HT-29 (cell line): ENCODE data around the gene NKX2-1. TPM values are rescaled to one million over a fixed set of nuclear protein-coding genes. Genes with fewer than 3 reads are reported as not detected.
A peak's percentile ranks its signal among the peaks of the same experiment; 100 is the strongest.
"Not testable (repeated sequence)": the region's sequence is repeated elsewhere in the genome, so short reads cannot be mapped to it uniquely, and the experiment has no call there.

Experiments used
- DNase-seq: peaks from one replicate; pipeline ENCODE4 v3.0.0-alpha.2; 2015; ENCODE audit warnings: low spot score
- total RNA-seq: library from RNA; depleted of rRNA; stranded (reverse); fragments of >200 nt; shearing (Covaris generic); gene quantifications from 2 replicates; pipeline ENCODE4 v1.2.3, GENCODE V29; 2014; rRNA removed

Gene NKX2-1
- total RNA-seq = not detected in 2 replicates

GRCh38 chr14:36519431-36520321 is at the start of gene NKX2-1:
NKX2-1 (minus strand) TSS chr14:36520232; CDS start chr14:36520129, 103 bp downstream.
- DNase-seq = no peak

GRCh38 chr14:36556811-36557433 is 36.9 kb upstream of the NKX2-1 start:
- peak; percentile 28 for DNase-seq

GRCh38 chr14:36555998-36556743 is 36.1 kb upstream of the NKX2-1 start:
- no peak for DNase-seq

- DNase-seq = peak; percentile 38
These were observed 33.7 kb upstream of the NKX2-1 start for GRCh38 chr14:36553656-36554260.

- DNase-seq = no peak
These were observed 30.9 kb upstream of the NKX2-1 start for GRCh38 chr14:36550899-36551298.

- not testable (repeated sequence) for DNase-seq
These were observed 24.2 kb upstream of the NKX2-1 start for GRCh38 chr14:36544280-36544679.

GRCh38 chr14:36538051-36538450 is 18.0 kb upstream of the NKX2-1 start:
- DNase-seq = no peak

- DNase-seq = no peak
These were observed 9.0 kb upstream of the NKX2-1 start for GRCh38 chr14:36529062-36529461.

- no peak for DNase-seq
These were observed 5.7 kb upstream of the NKX2-1 start for GRCh38 chr14:36525746-36526099.

GRCh38 chr14:36524874-36525745 is 5.1 kb upstream of the NKX2-1 start:
- peak; percentile 34 for DNase-seq

GRCh38 chr14:36524220-36524837 is 4.3 kb upstream of the NKX2-1 start:
- no peak for DNase-seq

- no peak for DNase-seq
These were observed 3.1 kb upstream of the NKX2-1 start for GRCh38 chr14:36522972-36523715.

GRCh38 chr14:36522347-36522971 is 2.4 kb upstream of the NKX2-1 start:
- no peak for DNase-seq

GRCh38 chr14:36521598-36522345 is 1.7 kb upstream of the NKX2-1 start:
- no peak for DNase-seq

- DNase-seq = peak; percentile 12
These were observed 831 bp upstream of the NKX2-1 start for GRCh38 chr14:36520601-36521525.

- DNase-seq = no peak
These were observed 1.2 kb downstream of the NKX2-1 start for GRCh38 chr14:36518586-36519430.
